Endothelial cell of umbilical vein (primary cell): Measurements from ENCODE around the gene SMAD7. TPM values are rescaled to one million over a fixed set of nuclear protein-coding genes. Genes with fewer than 3 reads are reported as not detected.

ENCODE experiments used
- BruUV-seq: library from RNA; stranded (reverse); fragments of 400-500 nt; replicated peaks from 2 replicates; lab custom pipeline; 2021; lab: Mats Ljungman, UMichigan
- CTCF ChIA-PET: fragments of 300-600, 350-600 bp; sonication (Branson Sonifier 250); formaldehyde crosslinking; loops from one replicate; lab custom pipeline; 2021; ENCODE audit warnings: antibody characterized with exemption, inconsistent platforms; lab: Charles Lee
- POLR2A ChIA-PET: fragments of 300-600, 350-600 bp; sonication (Branson Sonifier 250); formaldehyde crosslinking; loops from one replicate; lab custom pipeline; 2021; ENCODE audit warnings: antibody characterized with exemption, inconsistent platforms; lab: Charles Lee
- DNase-seq: peaks from one replicate; pipeline ENCODE4 v3.0.0-alpha.2; 2011; ENCODE audit warnings: low read depth, low spot score
- FAIRE-seq: peaks from 2 replicates; lab custom pipeline; 2011; peaks lifted over from hg19 to GRCh38; lab: Jason Lieb, UNC
- H2AFZ ChIP-seq: 2 replicates; pipeline ENCODE4 v1.6.0; 2012; ENCODE audit warnings: low read depth, low read length, control low read depth, inconsistent platforms
- H3K27ac ChIP-seq: 2 replicates; pipeline ENCODE4 v1.5.1; 2011; ENCODE audit warnings: low read depth, mild to moderate bottlenecking, control low read depth, low read length, moderate library complexity; ENCODE audit not compliant: insufficient read depth
- H3K27me3 ChIP-seq, 2 experiments: 2 replicates each; pipeline versions ENCODE4 v1.6.0 to v1.6.1; 2011; ENCODE audit warnings: low read length in 2 of 2, mixed read lengths in 1 of 2; ENCODE audit not compliant: control insufficient read depth in 2 of 2, insufficient read depth in 2 of 2
- H3K36me3 ChIP-seq, 2 experiments: 2 replicates in 1 of 2; 3 replicates in 1 of 2; pipeline ENCODE4 v1.5.1; 2011; ENCODE audit warnings: low read length in 2 of 2, mild to moderate bottlenecking in 1 of 2, moderate library complexity in 1 of 2; ENCODE audit not compliant: control insufficient read depth in 2 of 2, insufficient read depth in 2 of 2; ENCODE audit errors: extremely low read depth in 1 of 2
- H3K4me1 ChIP-seq: 3 replicates; pipeline ENCODE4 v1.5.1; 2011; ENCODE audit warnings: mild to moderate bottlenecking, low read length; ENCODE audit not compliant: control insufficient read depth, insufficient read depth; ENCODE audit errors: extremely low read depth
- H3K4me2 ChIP-seq: 2 replicates; pipeline ENCODE4 v1.6.1; 2011; ENCODE audit warnings: low read length, control low read depth, mixed read lengths; ENCODE audit not compliant: insufficient read depth
- H3K4me3 ChIP-seq, 3 experiments: fragments of 200-600 bp in 1 of 3; sonication (generic), shearing (Covaris generic) in 1 of 3; replicated peaks in 1 of 3; 2 replicates each; pipeline ENCODE4 v1.5.1; 2011 to 2016; ENCODE audit warnings: control low read depth in 3 of 3, low read length in 3 of 3, mild to moderate bottlenecking in 2 of 3, inconsistent platforms in 1 of 3, low read depth in 1 of 3, moderate library complexity in 1 of 3; ENCODE audit not compliant: insufficient read depth in 1 of 3
- H3K79me2 ChIP-seq: 2 replicates; pipeline ENCODE4 v1.6.0; 2012; ENCODE audit warnings: low read length, inconsistent platforms; ENCODE audit not compliant: control insufficient read depth, insufficient read depth
- H3K9ac ChIP-seq: replicated peaks from 2 replicates; pipeline ENCODE3; 2011; ENCODE audit warnings: low read length, control low read depth; ENCODE audit not compliant: insufficient read depth; ENCODE audit errors: extremely low read depth
- H3K9me1 ChIP-seq: replicated peaks from 3 replicates; pipeline ENCODE4 v1.6.0; 2011; ENCODE audit warnings: mild to moderate bottlenecking, low read length; ENCODE audit not compliant: control insufficient read depth, insufficient read depth; ENCODE audit errors: extremely low read depth
- H3K9me3 ChIP-seq: replicated peaks from 2 replicates; pipeline ENCODE4 v1.5.1; 2012; ENCODE audit warnings: low read length, inconsistent platforms; ENCODE audit not compliant: control insufficient read depth, insufficient read depth
- H4K20me1 ChIP-seq: replicated peaks from 2 replicates; pipeline ENCODE3; 2011; ENCODE audit warnings: mild to moderate bottlenecking, low read length; ENCODE audit not compliant: control insufficient read depth, insufficient read depth; ENCODE audit errors: extremely low read depth
- CTCF ChIP-seq, 2 donors: IDR thresholded peaks; 1 replicate in 1 of 2; 2 replicates in 1 of 2; pipeline ENCODE4 v1.5.1; 2011; ENCODE audit warnings: low read length in 2 of 2, mild to moderate bottlenecking in 2 of 2, moderate library complexity in 2 of 2, control low read depth in 1 of 2, inconsistent platforms in 1 of 2, low read depth in 1 of 2; ENCODE audit not compliant: insufficient read depth in 1 of 2; ENCODE audit errors: extremely low read depth in 1 of 2
- EZH2 ChIP-seq: IDR thresholded peaks from 2 replicates; pipeline ENCODE4 v1.6.1; 2012; ENCODE audit warnings: borderline replicate concordance, low read depth, mild to moderate bottlenecking, moderate library complexity, low read length, inconsistent platforms; ENCODE audit not compliant: severe bottlenecking
- FOS ChIP-seq: IDR thresholded peaks from 2 replicates; pipeline ENCODE4 v1.6.1; 2011; ENCODE audit warnings: mild to moderate bottlenecking, low read length, moderate library complexity, borderline replicate concordance; ENCODE audit not compliant: insufficient read depth
- GATA2 ChIP-seq: IDR thresholded peaks from 2 replicates; pipeline ENCODE4 v1.7.0; 2011; ENCODE audit warnings: low read depth, mild to moderate bottlenecking, moderate library complexity, mixed read lengths, low read length; ENCODE audit not compliant: insufficient read length, insufficient read depth
- JUN ChIP-seq: IDR thresholded peaks from 2 replicates; pipeline ENCODE4 v1.6.1; 2011; ENCODE audit warnings: borderline replicate concordance, low read depth; ENCODE audit not compliant: insufficient read length, insufficient read depth
- MAX ChIP-seq: IDR thresholded peaks from 2 replicates; pipeline ENCODE4 v1.6.1; 2011; ENCODE audit not compliant: insufficient read depth, insufficient read length
- MYC ChIP-seq: IDR thresholded peaks from one replicate; pipeline ENCODE4 v1.6.1; 2011; ENCODE audit warnings: mild to moderate bottlenecking, low read depth, low read length
- POLR2A ChIP-seq: IDR thresholded peaks from 2 replicates; pipeline ENCODE4 v1.6.1; 2012; ENCODE audit warnings: low read depth, mild to moderate bottlenecking, control low read depth, low read length
- POLR2AphosphoS5 ChIP-seq: IDR thresholded peaks from 2 replicates; pipeline ENCODE4 v1.6.1; 2012; ENCODE audit warnings: low read depth, mild to moderate bottlenecking, control low read depth, low read length, moderate library complexity; ENCODE audit not compliant: insufficient read depth
- dilution Hi-C: fragments of 300-500 bp; cut with MboI; formaldehyde crosslinking; loops from one replicate; pipeline ENCODE4 v1.15.0; 2019; ENCODE audit warnings: low sequenced_read_pairs; ENCODE audit not compliant: extremely low pct_ligation_motif_present
- intact Hi-C: fragments of 100-400 bp; cut with micrococcal nuclease; formaldehyde crosslinking; loops from one replicate; pipeline ENCODE4 v1.10.0; 2022
- polyA plus RNA-seq, 4 experiments: library from polyadenylated mRNA; depleted of rRNA in 3 of 4; stranded (reverse) in 3 of 4; unstranded in 1 of 4; fragments of >200 nt; gene quantifications; 2 replicates each; pipeline versions ENCODE4 v1.2.1 to v1.2.3, GENCODE V29; 2011 to 2012; ENCODE audit warnings: missing spikeins in 1 of 4
- total RNA-seq: library from RNA; stranded (reverse); gene quantifications from 2 replicates; pipeline ENCODE4 v1.2.3, GENCODE V29; 2021

The SMAD7 gene
- total and polyA plus RNA-seq, 2 donors (not counting 3 experiments of a cell fraction or from before 2014, with no cell fraction given) = 3.6 to 8.0 TPM

GRCh38 chr18:48885924-48886400, 64.8 kb downstream of the SMAD7 start:
- dilution Hi-C loops (no loop called here), intact Hi-C loops (no loop called here)
- H3K9me3 ChIP-seq = no peaks in the 10 kb centered on the region
- TF ChIP-seq GATA2 = no peak
- ChIA-PET CTCF (no interaction called here), POLR2A (no interaction called here)
- FAIRE-seq = no peak
- no peak overlapping the region for H3K4me3 ChIP-seq
- DNase-seq = no peak
- no peaks in the 10 kb centered on the region for H4K20me1 ChIP-seq
- H2AFZ ChIP-seq = no peak overlapping the region
- no peak overlapping the region for H3K27ac ChIP-seq
- H3K36me3 ChIP-seq = no peaks in the 10 kb centered on the region
- peaks cover 3% of the 10 kb centered on the region for H3K4me1 ChIP-seq
- no peaks in the 10 kb centered on the region for H3K27me3 ChIP-seq
- no peaks in the 10 kb centered on the region for H3K9me1 ChIP-seq
- BruUV-seq = no TSS peak
- no peaks in the 10 kb centered on the region for H3K79me2 ChIP-seq
- H3K9ac ChIP-seq = no peak overlapping the region
- no peak overlapping the region for H3K4me2 ChIP-seq

GRCh38 chr18:48885266-48885923, 65.4 kb downstream of the SMAD7 start:
- H3K79me2 ChIP-seq = no peaks in the 10 kb centered on the region
- H3K36me3 ChIP-seq = no peaks in the 10 kb centered on the region
- BruUV-seq = no TSS peak
- H3K9me1 ChIP-seq = no peaks in the 10 kb centered on the region
- H2AFZ ChIP-seq = no peak overlapping the region
- no peaks in the 10 kb centered on the region for H3K27me3 ChIP-seq
- no peaks in the 10 kb centered on the region for H4K20me1 ChIP-seq
- ChIA-PET CTCF (no interaction called here), POLR2A (no interaction called here)
- dilution Hi-C loops = no loop called here
- FAIRE-seq (no peak), DNase-seq (no peak)
- H3K4me1 ChIP-seq = peaks cover 3% of the 10 kb centered on the region
- H3K9me3 ChIP-seq = no peaks in the 10 kb centered on the region
- no peak overlapping the region for H3K4me3 ChIP-seq
- intact Hi-C loops = no loop called here
- H3K4me2 ChIP-seq = no peak overlapping the region
- no peak for TF ChIP-seq POLR2A
- TF ChIP-seq GATA2 = no peak
- no peak for TF ChIP-seq POLR2AphosphoS5
- no peak for TF ChIP-seq CTCF (IDR thresholded peaks at IDR 0.05; ENCODE audit: extremely low read depth in 1 of 2, insufficient read depth in 1 of 2, low read depth in 1 of 2, low read length in 2 of 2)
- TF ChIP-seq JUN = no peak
- TF ChIP-seq MAX = no peak
- no peak for TF ChIP-seq EZH2
- TF ChIP-seq MYC = no peak
- no peak for TF ChIP-seq FOS
- no peak overlapping the region for H3K9ac ChIP-seq
- H3K27ac ChIP-seq = no peak overlapping the region
